H1 (cell line): ENCODE measurements around the gene HOXB7. TPM values are rescaled to one million over a fixed set of nuclear protein-coding genes. Genes with fewer than 3 reads are reported as not detected.

Experiments used
- CTCF ChIA-PET: fragments of 300-600 bp; sonication (Branson Sonifier 250); formaldehyde crosslinking; loops from one replicate; lab custom pipeline; 2021; ENCODE audit not compliant: partially characterized antibody; lab: Charles Lee
- POLR2A ChIA-PET: fragments of 300-600 bp; sonication (Branson Sonifier 250); formaldehyde crosslinking; loops from one replicate; lab custom pipeline; 2021; ENCODE audit warnings: inconsistent platforms; ENCODE audit not compliant: partially characterized antibody; lab: Charles Lee
- DNase-seq, 2 experiments: peaks; one replicate each; pipeline versions ENCODE4 v3.0.0 to v3.0.0-alpha.2; 2010 to 2022; ENCODE audit warnings: low spot score in 2 of 2, low read depth in 1 of 2, mixed read lengths in 1 of 2
- FAIRE-seq: peaks from 2 replicates; lab custom pipeline; 2011; peaks lifted over from hg19 to GRCh38; lab: Jason Lieb, UNC
- H2AFZ ChIP-seq: 2 replicates; pipeline ENCODE4 v1.8.1; 2012; ENCODE audit warnings: low read length, inconsistent platforms
- H2AK5ac ChIP-seq: 2 replicates; pipeline ENCODE4 v1.6.1; 2013; ENCODE audit warnings: low read depth, low read length
- H2BK120ac ChIP-seq: replicated peaks from 2 replicates; pipeline ENCODE3; 2013; ENCODE audit warnings: low read depth, low read length, inconsistent platforms
- H2BK12ac ChIP-seq: 2 replicates; pipeline ENCODE4 v1.6.1; 2013; ENCODE audit warnings: low read depth, low read length
- H2BK15ac ChIP-seq: 2 replicates; pipeline ENCODE4 v1.6.1; 2013; ENCODE audit warnings: low read length
- H2BK20ac ChIP-seq: 2 replicates; pipeline ENCODE4 v1.6.1; 2013; ENCODE audit warnings: low read length
- H2BK5ac ChIP-seq: 2 replicates; pipeline ENCODE4 v1.6.1; 2013; ENCODE audit warnings: low read depth, low read length
- H3K14ac ChIP-seq: 2 replicates; pipeline ENCODE4 v1.6.1; 2013; ENCODE audit warnings: inconsistent platforms; ENCODE audit not compliant: insufficient read length
- H3K18ac ChIP-seq: 2 replicates; pipeline ENCODE4 v1.6.1; 2013; ENCODE audit warnings: low read length; ENCODE audit errors: extremely low read depth
- H3K23ac ChIP-seq: 2 replicates; pipeline ENCODE4 v1.6.1; 2013; ENCODE audit warnings: inconsistent platforms; ENCODE audit not compliant: insufficient read length
- H3K23me2 ChIP-seq: 2 replicates; pipeline ENCODE4 v1.6.1; 2013; ENCODE audit warnings: low read depth, low read length
- H3K27ac ChIP-seq: 2 replicates; pipeline ENCODE4 v1.6.1; 2011; ENCODE audit warnings: low read depth, low read length, inconsistent platforms
- H3K27me3 ChIP-seq, 4 experiments: replicated peaks in 1 of 4; 1 replicate in 1 of 4; 2 replicates in 3 of 4; pipeline versions ENCODE4 v1.6.1 to v1.8.1; 2011 to 2013; ENCODE audit warnings: low read length in 3 of 4, mild to moderate bottlenecking in 3 of 4, inconsistent platforms in 2 of 4, mixed read lengths in 2 of 4, moderate library complexity in 1 of 4; ENCODE audit not compliant: control insufficient read depth in 3 of 4, insufficient read depth in 3 of 4; ENCODE audit errors: extremely low read depth in 1 of 4
- H3K36me3 ChIP-seq, 4 experiments: 2 replicates each; pipeline versions ENCODE4 v1.6.1 to v1.8.1; 2011 to 2013; ENCODE audit warnings: mild to moderate bottlenecking in 4 of 4, low read length in 3 of 4, moderate library complexity in 2 of 4, control low read depth in 1 of 4, inconsistent platforms in 1 of 4; ENCODE audit not compliant: insufficient read depth in 4 of 4, control insufficient read depth in 2 of 4
- H3K4ac ChIP-seq: replicated peaks from 2 replicates; pipeline ENCODE3; 2013; ENCODE audit warnings: low read length, low read depth, mixed read lengths, inconsistent platforms; ENCODE audit not compliant: insufficient read length
- H3K4me1 ChIP-seq, 4 experiments: replicated peaks in 1 of 4; 1 replicate in 1 of 4; 2 replicates in 3 of 4; pipeline versions ENCODE4 v1.6.1 to v1.8.1; 2011 to 2013; ENCODE audit warnings: low read length in 3 of 4, inconsistent platforms in 2 of 4, mixed read lengths in 1 of 4; ENCODE audit not compliant: insufficient read depth in 4 of 4, control insufficient read depth in 3 of 4
- H3K4me2 ChIP-seq, 2 experiments: 2 replicates each; pipeline versions ENCODE4 v1.6.1 to v1.8.1; 2011 to 2013; ENCODE audit warnings: low read depth in 2 of 2, low read length in 2 of 2, control low read depth in 1 of 2, inconsistent platforms in 1 of 2, mild to moderate bottlenecking in 1 of 2; ENCODE audit not compliant: insufficient read depth in 1 of 2
- H3K4me3 ChIP-seq, 4 experiments: fragments of 200-600, 300-600 bp in 1 of 4; sonication (generic), shearing (Covaris generic), sonication (Bioruptor Twin) in 1 of 4; 2 replicates each; pipeline versions ENCODE4 v1.5.1 to v1.8.1; 2011 to 2016; ENCODE audit warnings: low read length in 4 of 4, low read depth in 3 of 4, control low read depth in 2 of 4, inconsistent platforms in 2 of 4, mild to moderate bottlenecking in 2 of 4, mixed read lengths in 1 of 4, moderate library complexity in 1 of 4; ENCODE audit not compliant: insufficient read depth in 2 of 4; ENCODE audit errors: extremely low read depth in 1 of 4
- H3K56ac ChIP-seq: replicated peaks from 2 replicates; pipeline ENCODE3; 2013; ENCODE audit warnings: low read depth, mild to moderate bottlenecking, mixed read lengths, low read length, inconsistent platforms; ENCODE audit not compliant: insufficient read length
- H3K79me1 ChIP-seq: 2 replicates; pipeline ENCODE4 v1.6.1; 2013; ENCODE audit warnings: low read depth, low read length, control low read depth
- H3K79me2 ChIP-seq, 2 experiments: 2 replicates each; pipeline versions ENCODE4 v1.6.1 to v1.8.1; 2012 to 2013; ENCODE audit warnings: low read length in 2 of 2, mild to moderate bottlenecking in 2 of 2, inconsistent platforms in 1 of 2; ENCODE audit not compliant: insufficient read depth in 2 of 2, control insufficient read depth in 1 of 2
- H3K9ac ChIP-seq, 4 experiments: replicated peaks in 1 of 4; 1 replicate in 1 of 4; 2 replicates in 3 of 4; pipeline versions ENCODE4 v1.6.1 to v1.8.1; 2011 to 2013; ENCODE audit warnings: low read depth in 3 of 4, low read length in 3 of 4, control low read depth in 2 of 4, mild to moderate bottlenecking in 2 of 4, moderate library complexity in 2 of 4, inconsistent platforms in 1 of 4; ENCODE audit errors: extremely low read depth in 1 of 4
- H3K9me3 ChIP-seq, 2 experiments: 2 replicates each; pipeline versions ENCODE4 v1.6.1 to v1.8.1; 2012 to 2013; ENCODE audit warnings: mild to moderate bottlenecking in 2 of 2, moderate library complexity in 2 of 2, control low read depth in 1 of 2, inconsistent platforms in 1 of 2, low read depth in 1 of 2, low read length in 1 of 2, mixed read lengths in 1 of 2; ENCODE audit not compliant: insufficient read depth in 2 of 2
- H4K20me1 ChIP-seq, 2 experiments: replicated peaks in 1 of 2; 2 replicates each; pipeline versions ENCODE3 to v1.8.1; 2011 to 2013; ENCODE audit warnings: inconsistent platforms in 2 of 2, low read length in 2 of 2, mild to moderate bottlenecking in 1 of 2; ENCODE audit not compliant: insufficient read depth in 2 of 2, control insufficient read depth in 1 of 2
- H4K5ac ChIP-seq: 2 replicates; pipeline ENCODE4 v1.6.1; 2013; ENCODE audit warnings: low read length, low read depth, mixed read lengths, inconsistent platforms; ENCODE audit not compliant: insufficient read length
- H4K8ac ChIP-seq: 2 replicates; pipeline ENCODE4 v1.8.0; 2013; ENCODE audit warnings: mild to moderate bottlenecking, moderate library complexity, low read length, inconsistent platforms; ENCODE audit not compliant: insufficient read depth; ENCODE audit errors: extremely low read depth
- H4K91ac ChIP-seq: replicated peaks from 2 replicates; pipeline ENCODE3; 2013; ENCODE audit warnings: low read length, mixed read lengths, inconsistent platforms; ENCODE audit not compliant: insufficient read length
- CBX8 ChIP-seq: fragments of 300-800, 300-1000 bp; sonication (generic); IDR thresholded peaks from 2 replicates; pipeline ENCODE4 v1.7.1; 2016; ENCODE audit warnings: low read depth, low read length, borderline replicate concordance
- CTBP2 ChIP-seq: IDR thresholded peaks from 2 replicates; pipeline ENCODE4 v1.7.0; 2011; ENCODE audit warnings: borderline replicate concordance, mild to moderate bottlenecking, moderate library complexity, mixed read lengths, low read length; ENCODE audit not compliant: insufficient read depth, insufficient read length
- EGR1 ChIP-seq: IDR thresholded peaks from 2 replicates; pipeline ENCODE4 v1.6.1; 2011; ENCODE audit warnings: low read depth, low read length, borderline replicate concordance
- WGBS, 2 experiments: shearing (Covaris generic) in 1 of 2; methylation state at CpG; one replicate each; pipeline versions ENCODE4 v1.1.6 to v1.1.7; 2013 to 2015; ENCODE audit warnings: low lambda C conversion rate in 2 of 2, mixed read lengths in 2 of 2, inconsistent platforms in 1 of 2, low coverage in 1 of 2, missing lambda C conversion rate in 1 of 2; ENCODE audit not compliant: insufficient replicate concordance in 2 of 2, insufficient coverage in 1 of 2, insufficient read length in 1 of 2; ENCODE audit errors: extremely low coverage in 1 of 2, missing lambda C conversion rate in 1 of 2; 5-methylcytosine and 5-hydroxymethylcytosine counted together
- polyA plus RNA-seq, 7 experiments: library from polyadenylated mRNA; depleted of rRNA in 3 of 7; stranded (reverse) in 5 of 7; unstranded in 2 of 7; fragments of >200 nt in 5 of 7; fragments of 200-250 nt in 2 of 7; gene quantifications; 1 replicate in 5 of 7; 2 replicates in 1 of 7; 4 replicates in 1 of 7; pipeline versions ENCODE4 v1.2.1 to v1.2.3, GENCODE V29; 2011 to 2013; ENCODE audit warnings: missing spikeins in 2 of 7, mixed read lengths in 2 of 7
- total RNA-seq: library from RNA; stranded (reverse); fragmentation: NEBNext Ultra II Directional; extraction: Animal tissue kit (Norgen Biotek cat#: 25700); gene quantifications from 2 replicates; pipeline ENCODE4 v1.2.1, GENCODE V29; 2021

HOXB7 gene
- total and polyA plus RNA-seq, 2 of the 8 experiments (the other 6 are each of a cell fraction or from before 2014, with no cell fraction given), result not detected

DNA sequence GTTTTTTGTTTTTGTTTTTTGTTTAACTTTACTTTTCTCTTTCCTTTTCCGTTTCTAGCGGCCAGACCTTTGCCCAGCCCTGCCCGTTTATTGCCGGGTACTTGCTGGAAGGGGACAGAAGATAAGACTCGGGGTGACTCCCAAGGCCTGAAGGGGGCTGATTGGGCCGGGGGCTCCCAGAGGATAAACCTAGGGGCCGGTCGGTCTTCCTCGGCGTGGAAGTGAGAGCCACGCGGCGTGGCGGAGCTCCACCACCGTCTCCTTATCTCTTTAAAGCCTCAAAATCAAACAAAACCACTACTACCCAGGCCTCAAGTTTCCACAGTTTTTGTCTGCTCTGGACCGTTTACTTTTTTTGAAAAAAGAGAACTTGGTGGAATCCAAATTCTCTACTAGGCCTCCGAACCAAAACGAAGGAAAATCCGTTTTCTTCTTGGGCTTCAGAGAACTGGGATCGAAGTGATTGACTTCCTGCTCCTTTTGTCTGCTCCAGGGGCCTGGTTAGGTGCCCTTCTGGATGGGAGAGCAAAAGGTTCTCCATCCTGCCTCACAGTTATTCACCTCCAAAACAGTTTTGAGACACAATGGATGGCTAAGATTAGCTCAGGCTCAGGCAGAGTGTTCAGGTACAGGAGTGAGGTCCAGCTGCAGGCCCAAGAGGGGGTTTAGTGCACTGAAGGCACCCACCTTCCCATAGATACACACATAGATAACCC lies 23.8 kb upstream of the HOXB7 start:
- Histone ChIP-seq H4K91ac (no peak overlapping the region), H3K18ac (no peak overlapping the region), H3K9ac (no peak overlapping the region), H3K4me3 (no peak overlapping the region), H3K27me3 (peaks cover 98 to 100% (median 99%) of the 10 kb centered on the region in 4 experiments), H3K79me2 (no peaks in the 10 kb centered on the region), H3K9me3 (no peaks in the 10 kb centered on the region), H3K79me1 (no peaks in the 10 kb centered on the region), H2BK5ac (no peak overlapping the region), H3K27ac (no peak overlapping the region), H3K36me3 (no peaks in the 10 kb centered on the region; a peak in 1 of 8 replicates), H4K5ac (no peak overlapping the region), H2BK12ac (no peak overlapping the region), H3K23ac (no peak overlapping the region), H2BK120ac (no peak overlapping the region), H3K4me2 (no peak overlapping the region), H4K20me1 (peaks cover 29 to 32% of the 10 kb centered on the region in 2 experiments), H2BK20ac (no peak overlapping the region), H4K8ac (no peak overlapping the region), H2AK5ac (no peak overlapping the region), H3K4me1 (peaks cover 0 to 5% (median 1%) of the 10 kb centered on the region in 4 experiments; a peak in 3 of 7 replicates), H3K4ac (no peak overlapping the region), H2BK15ac (no peak overlapping the region), H2AFZ (no peak overlapping the region), H3K14ac (no peak overlapping the region), H3K23me2 (0 out of 2 replicates have a peak, but pooled peaks cover 2% of the 10 kb centered on the region), H3K56ac (no peak overlapping the region)
- DNase-seq, result no peak
- WGBS, 2 experiments, result 50% methylated on average over 20 of the region's 20 CpGs; no CpG with 5 or more reads in 1 of the 2 experiments
- CTCF ChIA-PET, result interaction anchor here (0.5 to 2.3 kb wide), 5 partner anchors 12 to 125 kb away, joined by 3 to 8 read pairs (median 5); no protein-coding TSS in a partner anchor
- FAIRE-seq, result no peak
- POLR2A ChIA-PET, result interaction anchor here (0.8 kb wide), 1 partner anchor 9 kb away, joined by 3 read pairs; the partner anchor contains the start of gene HOXB9
- TF ChIP-seq CTBP2, result peak; percentile 26
- TF ChIP-seq CBX8, result peak; percentile 74; the same call in 1 of the 2 replicates
- no peak for TF ChIP-seq EGR1
